Gastrocnemius medialis (tissue), 4 donors: Measurements from ENCODE around the gene XPNPEP1. TPM values are rescaled to one million over a fixed set of nuclear protein-coding genes. Genes with fewer than 3 reads are reported as not detected.

Source experiments
- ATAC-seq, 2 donors: fragments of 150-250 bp; one replicate each; pipeline ENCODE4 v1.9.1; 2016
- DNase-seq, 2 donors: peaks; one replicate each; pipeline ENCODE4 v3.0.0-alpha.2; 2019
- H3K27ac ChIP-seq, 4 donors: fragments of 200-600 bp; sonication (generic); 1 replicate in 1 of 4; 2 replicates in 3 of 4; pipeline ENCODE4 v1.5.1; 2016 to 2018; ENCODE audit warnings: mild to moderate bottlenecking in 2 of 4, moderate library complexity in 1 of 4
- H3K27me3 ChIP-seq, 3 donors: fragments of 200-600 bp; sonication (generic) in 2 of 3; 1 replicate in 1 of 3; 2 replicates in 2 of 3; pipeline versions ENCODE4 v1.5.1 to v1.6.0; 2016 to 2019; ENCODE audit warnings: mild to moderate bottlenecking in 1 of 3, moderate library complexity in 1 of 3
- H3K36me3 ChIP-seq, 2 donors: fragments of 200-600 bp; sonication (generic) in 1 of 2; one replicate each; pipeline ENCODE4 v1.5.1; 2017 to 2018
- H3K4me1 ChIP-seq, 2 donors: fragments of 200-600 bp; sonication (generic) in 1 of 2; one replicate each; pipeline ENCODE4 v1.5.1; 2016 to 2017; ENCODE audit warnings: mild to moderate bottlenecking in 2 of 2
- H3K4me3 ChIP-seq, 4 donors: fragments of 200-600 bp; sonication (generic) in 3 of 4; 1 replicate in 1 of 4; 2 replicates in 3 of 4; pipeline ENCODE4 v1.5.1; 2016 to 2019; ENCODE audit warnings: mild to moderate bottlenecking in 2 of 4
- H3K9me3 ChIP-seq, 3 donors: fragments of 200-600 bp; sonication (generic) in 2 of 3; 1 replicate in 1 of 3; 2 replicates in 2 of 3; pipeline ENCODE4 v1.5.1; 2016 to 2019
- CTCF ChIP-seq, 5 experiments: fragments of 450-650 bp in 3 of 5; fragments of 200-600 bp in 2 of 5; sonication (generic) in 2 of 5; IDR thresholded peaks in 4 of 5; conservative IDR thresholded peaks in 1 of 5; 1 replicate in 4 of 5; 2 replicates in 1 of 5; pipeline ENCODE4 v1.5.1; 2016 to 2019; ENCODE audit warnings: antibody characterized with exemption in 5 of 5, mild to moderate bottlenecking in 3 of 5, moderate library complexity in 3 of 5
- POLR2A ChIP-seq, 2 donors: fragments of 450-650 bp; IDR thresholded peaks; one replicate each; pipeline ENCODE4 v1.6.1; 2017; ENCODE audit warnings: antibody characterized with exemption in 2 of 2, mild to moderate bottlenecking in 2 of 2, moderate library complexity in 2 of 2
- in situ Hi-C, 4 donors: fragments of 200-750 bp; cut with MboI; loops; one replicate each; pipeline versions ENCODE4 v1.15.0 to v1.8.0; 2017; ENCODE audit warnings: low sequenced_read_pairs in 4 of 4
- intact Hi-C: fragments of 100-400 bp; cut with DNase I; formaldehyde crosslinking; loops from one replicate; pipeline ENCODE4 v1.15.1; 2023; ENCODE audit warnings: low total_unique reads
- total RNA-seq, 4 donors: library from RNA; depleted of rRNA; stranded (reverse); fragments of >200 nt; gene quantifications; one replicate each; pipeline versions ENCODE4 v1.1.0 to v1.2.3, GENCODE V29; 2016

XPNPEP1 gene
- total RNA-seq, 4 donors from 2014 or later = 39.9 to 72.3 (median 64.0) TPM

DNA sequence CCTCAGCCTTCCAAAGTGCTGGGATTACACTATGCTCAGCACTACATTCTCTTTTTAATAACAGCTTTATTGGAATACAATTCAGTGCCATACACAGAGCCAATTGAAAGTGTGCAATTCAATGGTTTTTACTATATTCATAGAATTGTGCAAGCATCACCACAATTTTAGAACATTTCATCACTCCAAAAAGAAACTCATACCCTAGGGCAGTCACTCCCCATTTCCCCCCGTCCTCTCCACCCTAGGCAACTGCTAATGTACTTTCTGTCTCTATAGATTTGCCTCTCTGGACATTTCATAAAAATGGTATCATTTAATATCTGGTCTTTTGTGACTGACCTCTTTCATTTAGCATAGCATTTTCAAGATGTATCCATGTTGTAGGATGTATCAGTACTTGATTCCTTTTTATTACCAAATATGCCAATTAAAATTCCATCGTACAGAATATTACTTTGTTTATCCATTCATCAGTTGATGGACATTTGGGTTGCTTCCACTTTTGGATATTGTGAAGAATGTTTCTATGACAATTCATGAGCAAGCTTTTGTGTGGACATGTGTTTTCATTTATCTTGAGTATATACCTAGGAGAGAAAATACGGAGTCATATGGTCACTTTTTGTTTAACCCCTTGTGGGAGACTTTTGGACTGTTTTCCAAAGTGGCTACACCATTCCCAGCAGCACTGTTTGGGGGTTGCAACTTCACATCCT is 6.3 kb upstream of the XPNPEP1 start:
- no peak for TF ChIP-seq CTCF (IDR thresholded peaks at IDR 0.05 in 4 of 5, conservative IDR thresholded peaks at IDR 0.05 in 1 of 5)
- TF ChIP-seq POLR2A (IDR thresholded peaks at IDR 0.05) = no peak
- no peaks in the 10 kb centered on the region for H3K9me3 ChIP-seq
- H3K36me3 ChIP-seq = no peaks in the 10 kb centered on the region
- intact Hi-C loops (loop anchor here (10.0 kb wide), 1 partner anchor 295 kb away; no protein-coding TSS in a partner anchor), in situ Hi-C loops (no loop called here)
- H3K27me3 ChIP-seq = no peaks in the 10 kb centered on the region
- no peak for DNase-seq
- H3K4me1 ChIP-seq = peaks cover 10 to 15% of the 10 kb centered on the region in 2 donors
- no peak overlapping the region for H3K4me3 ChIP-seq
- ATAC-seq = no peak
- no peak overlapping the region for H3K27ac ChIP-seq

- Histone ChIP-seq H3K27ac (no peak overlapping the region), H3K36me3 (no peaks in the 10 kb centered on the region), H3K4me1 (peaks cover 9 to 13% of the 10 kb centered on the region in 2 donors), H3K4me3 (no peak overlapping the region), H3K9me3 (no peaks in the 10 kb centered on the region), H3K27me3 (no peaks in the 10 kb centered on the region)
- DNase-seq = no peak
- no peak for ATAC-seq
- in situ Hi-C loops = no loop called here
- intact Hi-C loops = loop anchor here (10.0 kb wide), 1 partner anchor 296 kb away; no protein-coding TSS in a partner anchor
- TF ChIP-seq CTCF (IDR thresholded peaks at IDR 0.05 in 4 of 5, conservative IDR thresholded peaks at IDR 0.05 in 1 of 5) (no peak), POLR2A (IDR thresholded peaks at IDR 0.05) (no peak)
These were observed 5.2 kb upstream of the XPNPEP1 start for GRCh38 chr10:109928475-109928891.

- H3K9me3 ChIP-seq = no peaks in the 10 kb centered on the region
- H3K4me1 ChIP-seq = peaks cover 18 to 22% of the 10 kb centered on the region in 2 donors
- in situ Hi-C loops = no loop called here
- DNase-seq (no peak), ATAC-seq (no peak)
- H3K27ac ChIP-seq = no peak overlapping the region
- no peak overlapping the region for H3K4me3 ChIP-seq
- intact Hi-C loops = loop anchor here (10.0 kb wide), 1 partner anchor 298 kb away; no protein-coding TSS in a partner anchor
- no peaks in the 10 kb centered on the region for H3K36me3 ChIP-seq
- TF ChIP-seq POLR2A (IDR thresholded peaks at IDR 0.05) (no peak), CTCF (IDR thresholded peaks at IDR 0.05 in 4 of 5, conservative IDR thresholded peaks at IDR 0.05 in 1 of 5) (no peak)
- H3K27me3 ChIP-seq = no peaks in the 10 kb centered on the region
These were observed 3.5 kb upstream of the XPNPEP1 start for GRCh38 chr10:109926825-109927224.

- H3K4me3 ChIP-seq = no peak overlapping the region
- H3K27ac ChIP-seq = no peak overlapping the region
- in situ Hi-C loops (no loop called here), intact Hi-C loops (loop anchor here (10.0 kb wide), 1 partner anchor 299 kb away; no protein-coding TSS in a partner anchor)
- no peak for ATAC-seq
- no peaks in the 10 kb centered on the region for H3K36me3 ChIP-seq
- peaks cover 17 to 18% of the 10 kb centered on the region in 2 donors for H3K4me1 ChIP-seq
- H3K27me3 ChIP-seq = no peaks in the 10 kb centered on the region
- TF ChIP-seq CTCF (IDR thresholded peaks at IDR 0.05 in 4 of 5, conservative IDR thresholded peaks at IDR 0.05 in 1 of 5) (no peak), POLR2A (IDR thresholded peaks at IDR 0.05) (no peak)
- H3K9me3 ChIP-seq = no peaks in the 10 kb centered on the region
- no peak for DNase-seq
These were observed 2.9 kb upstream of the XPNPEP1 start for GRCh38 chr10:109926061-109926745.
